NOMO-1 treated with DMSO at 0.1 percent for 48 hours (cell line): ENCODE data around the gene ZG16.
"Not testable (repeated sequence)": the region's sequence is repeated elsewhere in the genome, so short reads cannot be mapped to it uniquely, and the experiment has no call there.

Source experiments
- DNase-seq: peaks from one replicate; lab custom pipeline; 2025; ENCODE audit not compliant: unreplicated experiment; lab: John Stamatoyannopoulos, UW

ZG16 gene

GRCh38 chr16:29777576-29778350 lies at the start of gene ZG16:
TSS of gene ZG16 (plus strand) at chr16:29778256. CDS start at chr16:29779267, 1,011 bp downstream.
- no peak for DNase-seq

GRCh38 chr16:29729116-29729521 lies 48.9 kb upstream of the ZG16 start:
- DNase-seq = peak; percentile 15

- DNase-seq = no peak
Measured at GRCh38 chr16:29730649-29731048, 47.4 kb upstream of the ZG16 start.

GRCh38 chr16:29731768-29732601 lies 46.1 kb upstream of the ZG16 start:
- DNase-seq = peak; percentile 16

GRCh38 chr16:29734786-29735185 lies 43.3 kb upstream of the ZG16 start:
- DNase-seq = no peak

GRCh38 chr16:29736112-29736511 lies 41.9 kb upstream of the ZG16 start:
- DNase-seq = no peak

GRCh38 chr16:29736764-29737163 lies 41.3 kb upstream of the ZG16 start:
- no peak for DNase-seq

GRCh38 chr16:29737713-29738112 lies 40.3 kb upstream of the ZG16 start:
- DNase-seq = no peak

GRCh38 chr16:29738514-29738913 lies 39.5 kb upstream of the ZG16 start:
- DNase-seq = peak; percentile 22

GRCh38 chr16:29739927-29740629 lies 38.0 kb upstream of the ZG16 start:
- not testable (repeated sequence) for DNase-seq

- DNase-seq = not testable (repeated sequence)
Measured at GRCh38 chr16:29740630-29741015, 37.4 kb upstream of the ZG16 start.

GRCh38 chr16:29742683-29743275 lies 35.3 kb upstream of the ZG16 start:
- DNase-seq = no peak

GRCh38 chr16:29743475-29743826 lies 34.6 kb upstream of the ZG16 start:
- DNase-seq = no peak

GRCh38 chr16:29743827-29744531 lies 34.1 kb upstream of the ZG16 start:
- DNase-seq = no peak

- DNase-seq = peak; percentile 54
Measured at GRCh38 chr16:29744541-29745101, 33.4 kb upstream of the ZG16 start.

GRCh38 chr16:29745121-29745852 lies 32.8 kb upstream of the ZG16 start:
- DNase-seq = peak; percentile 85

- peak; percentile 98 for DNase-seq
Measured at GRCh38 chr16:29745853-29746345, 32.2 kb upstream of the ZG16 start, which contains the start of gene C16orf54. TSS of gene C16orf54 (minus strand) at chr16:29745990. CDS start at chr16:29744951, 1,039 bp downstream.

- DNase-seq = not testable (repeated sequence)
Measured at GRCh38 chr16:29746518-29746917, 31.5 kb upstream of the ZG16 start.
